ENCODE results near the gene SPACA9.

SPACA9 gene

GRCh38 chr9:132894862-132895835, 16.5 kb downstream of the SPACA9 start:
- no peaks in the 10 kb centered on the region for H3K4me1 ChIP-seq (ENCODE audit: low read length)
- H3K36me3 ChIP-seq (replicated peaks; ENCODE audit: low read depth, low read length), result peaks cover 23% of the 10 kb centered on the region
- no peak overlapping the region for H3K4me2 ChIP-seq (ENCODE audit: low read length)
- no peak overlapping the region for H3K4me3 ChIP-seq (ENCODE audit: low read length)
- H3K9me3 ChIP-seq (ENCODE audit: insufficient read depth, low read length), result no peaks in the 10 kb centered on the region
- H3K27ac ChIP-seq (ENCODE audit: low read length), result no peak overlapping the region
- H3K9ac ChIP-seq (ENCODE audit: low read length), result no peak overlapping the region
- no peaks in the 10 kb centered on the region for H3K27me3 ChIP-seq (ENCODE audit: low read depth, low read length)
- no peaks in the 10 kb centered on the region for H4K20me1 ChIP-seq (ENCODE audit: insufficient read depth, low read length)
- H3K79me2 ChIP-seq (ENCODE audit: low read length), result no peaks in the 10 kb centered on the region
- H2AFZ ChIP-seq (ENCODE audit: low read depth, low read length), result no peak overlapping the region
- TF ChIP-seq EZH2phosphoT487 (IDR thresholded peaks at IDR 0.05; ENCODE audit: low read depth) (no peak), CTCF (IDR thresholded peaks at IDR 0.05; ENCODE audit: low read depth, low read length) (no peak)

DNA sequence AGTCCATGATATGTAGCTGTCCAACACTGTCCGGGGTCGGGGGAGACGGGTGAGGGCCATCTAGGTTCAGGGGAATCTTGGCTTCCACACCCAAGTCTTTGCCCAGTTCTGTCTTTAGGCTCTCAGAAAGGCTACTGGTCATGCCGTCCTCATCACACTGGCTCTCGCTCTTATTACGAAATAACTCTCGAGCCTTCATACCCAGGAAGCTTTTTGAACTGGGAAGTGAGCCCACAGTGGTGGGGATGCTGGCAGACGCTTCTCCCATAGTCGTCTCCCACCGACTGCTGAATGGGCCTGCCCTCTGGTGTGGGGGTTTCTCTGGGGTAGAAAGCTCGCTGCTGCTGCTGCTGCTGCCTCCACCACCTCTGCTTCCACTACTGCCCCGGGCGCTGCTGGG, 17.6 kb downstream of the SPACA9 start:
- H3K36me3 ChIP-seq (replicated peaks; ENCODE audit: low read depth, low read length), result peaks cover 34% of the 10 kb centered on the region
- no peak overlapping the region for H3K4me3 ChIP-seq (ENCODE audit: low read length)
- no peaks in the 10 kb centered on the region for H3K79me2 ChIP-seq (ENCODE audit: low read length)
- H3K9me3 ChIP-seq (ENCODE audit: insufficient read depth, low read length), result no peaks in the 10 kb centered on the region
- no peak overlapping the region for H3K9ac ChIP-seq (ENCODE audit: low read length)
- no peaks in the 10 kb centered on the region for H3K4me1 ChIP-seq (ENCODE audit: low read length)
- no peak for TF ChIP-seq CTCF (IDR thresholded peaks at IDR 0.05; ENCODE audit: low read depth, low read length)
- TF ChIP-seq EZH2phosphoT487 (IDR thresholded peaks at IDR 0.05; ENCODE audit: low read depth), result no peak
- H3K27ac ChIP-seq (ENCODE audit: low read length), result no peak overlapping the region
- no peaks in the 10 kb centered on the region for H3K27me3 ChIP-seq (ENCODE audit: low read depth, low read length)
- H3K4me2 ChIP-seq (ENCODE audit: low read length), result no peak overlapping the region
- H2AFZ ChIP-seq (ENCODE audit: low read depth, low read length), result no peak overlapping the region
- no peaks in the 10 kb centered on the region for H4K20me1 ChIP-seq (ENCODE audit: insufficient read depth, low read length)

DNA sequence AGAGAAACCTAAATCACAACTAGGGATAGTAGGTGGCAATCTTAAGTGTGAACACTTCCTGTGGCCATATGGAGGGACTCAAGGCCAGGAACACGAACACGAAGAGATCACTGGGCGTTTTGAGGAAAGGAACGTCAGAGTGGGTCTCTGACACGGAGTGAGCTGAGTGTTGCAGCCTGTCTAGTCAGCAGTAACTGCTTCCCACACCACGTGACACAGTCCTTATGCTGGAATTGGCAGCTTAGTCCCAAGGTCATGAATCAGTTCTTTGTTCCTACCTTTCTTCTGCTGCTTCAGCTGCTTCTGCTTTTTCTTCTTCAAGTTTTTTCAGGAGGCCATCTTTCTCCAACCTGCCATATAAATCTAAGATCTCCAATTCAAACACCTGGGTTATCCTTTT, 18.2 kb downstream of the SPACA9 start:
- H3K36me3 ChIP-seq (replicated peaks; ENCODE audit: low read depth, low read length), result peaks cover 38% of the 10 kb centered on the region
- no peak overlapping the region for H3K27ac ChIP-seq (ENCODE audit: low read length)
- no peak overlapping the region for H3K9ac ChIP-seq (ENCODE audit: low read length)
- H4K20me1 ChIP-seq (ENCODE audit: insufficient read depth, low read length), result no peaks in the 10 kb centered on the region
- no peaks in the 10 kb centered on the region for H3K79me2 ChIP-seq (ENCODE audit: low read length)
- no peak overlapping the region for H3K4me2 ChIP-seq (ENCODE audit: low read length)
- H3K9me3 ChIP-seq (ENCODE audit: insufficient read depth, low read length), result no peaks in the 10 kb centered on the region
- H3K27me3 ChIP-seq (ENCODE audit: low read depth, low read length), result no peaks in the 10 kb centered on the region
- TF ChIP-seq CTCF (IDR thresholded peaks at IDR 0.05; ENCODE audit: low read depth, low read length), result no peak
- TF ChIP-seq EZH2phosphoT487 (IDR thresholded peaks at IDR 0.05; ENCODE audit: low read depth), result no peak
- 0 out of 2 replicates have a peak, but pooled peaks cover under 1% of the 10 kb centered on the region for H3K4me1 ChIP-seq (ENCODE audit: low read length)
- no peak overlapping the region for H2AFZ ChIP-seq (ENCODE audit: low read depth, low read length)
- H3K4me3 ChIP-seq (ENCODE audit: low read length), result no peak overlapping the region

- Histone ChIP-seq H3K27me3 (ENCODE audit: low read depth, low read length) (no peaks in the 10 kb centered on the region), H3K36me3 (replicated peaks; ENCODE audit: low read depth, low read length) (peaks cover 41% of the 10 kb centered on the region), H3K9me3 (ENCODE audit: insufficient read depth, low read length) (no peaks in the 10 kb centered on the region), H2AFZ (ENCODE audit: low read depth, low read length) (no peak overlapping the region), H3K79me2 (ENCODE audit: low read length) (no peaks in the 10 kb centered on the region), H3K4me2 (ENCODE audit: low read length) (no peak overlapping the region), H3K4me3 (ENCODE audit: low read length) (no peak overlapping the region), H3K4me1 (ENCODE audit: low read length) (0 out of 2 replicates have a peak, but pooled peaks cover 2% of the 10 kb centered on the region), H3K27ac (ENCODE audit: low read length) (no peak overlapping the region), H4K20me1 (ENCODE audit: insufficient read depth, low read length) (no peaks in the 10 kb centered on the region), H3K9ac (ENCODE audit: low read length) (no peak overlapping the region)
- TF ChIP-seq CTCF (IDR thresholded peaks at IDR 0.05; ENCODE audit: low read depth, low read length) (no peak), EZH2phosphoT487 (IDR thresholded peaks at IDR 0.05; ENCODE audit: low read depth) (no peak)
Observed at GRCh38 chr9:132898051-132898450, 19.4 kb downstream of the SPACA9 start.

Data from OCI-LY3 (cell line).